Transverse colon (tissue), 4 donors: Measurements from ENCODE around the gene KYNU. TPM values are rescaled to one million over a fixed set of nuclear protein-coding genes. Genes with fewer than 3 reads are reported as not detected.

ENCODE experiments used
- DNase-seq: peaks from one replicate; pipeline ENCODE4 v3.0.0-alpha.2; 2019
- H3K27ac ChIP-seq, 4 donors: fragments of 200-600 bp; sonication (generic); 2 replicates each; pipeline ENCODE4 v1.5.1; 2016 to 2018; ENCODE audit warnings: inconsistent platforms in 4 of 4
- H3K27me3 ChIP-seq: fragments of 200-600 bp; sonication (generic); 2 replicates; pipeline ENCODE4 v1.5.1; 2017; ENCODE audit warnings: inconsistent platforms
- H3K36me3 ChIP-seq, 4 donors: fragments of 200-600 bp; sonication (generic); 2 replicates each; pipeline ENCODE4 v1.5.1; 2017 to 2019; ENCODE audit warnings: inconsistent platforms in 4 of 4
- H3K4me1 ChIP-seq, 4 donors: fragments of 200-600 bp; sonication (generic); 2 replicates each; pipeline ENCODE4 v1.5.1; 2017 to 2020; ENCODE audit warnings: inconsistent platforms in 4 of 4
- H3K4me3 ChIP-seq, 4 donors: fragments of 200-600 bp; sonication (generic); 1 replicate in 1 of 4; 2 replicates in 3 of 4; pipeline versions ENCODE4 v1.5.1 to v1.6.1; 2017 to 2019; ENCODE audit warnings: inconsistent platforms in 4 of 4
- H3K9me3 ChIP-seq, 2 donors: fragments of 200-600 bp; sonication (generic); 2 replicates each; pipeline ENCODE4 v1.5.1; 2017 to 2019; ENCODE audit warnings: inconsistent platforms in 2 of 2
- CTCF ChIP-seq, 5 experiments: fragments of 200-600 bp in 3 of 5; fragments of 450-650 bp in 2 of 5; sonication (generic) in 3 of 5; IDR thresholded peaks; 1 replicate in 2 of 5; 2 replicates in 3 of 5; pipeline ENCODE4 v1.5.1; 2016 to 2017; ENCODE audit warnings: antibody characterized with exemption in 5 of 5, inconsistent platforms in 3 of 5, mild to moderate bottlenecking in 2 of 5, moderate library complexity in 1 of 5
- EP300 ChIP-seq: sonication (generic); formaldehyde crosslinking; IDR thresholded peaks from one replicate; pipeline ENCODE4 v1.6.1; 2017; ENCODE audit warnings: antibody characterized with exemption, low read depth
- POLR2A ChIP-seq: fragments of 450-650 bp; IDR thresholded peaks from one replicate; pipeline ENCODE4 v1.6.1; 2016; ENCODE audit warnings: antibody characterized with exemption, mild to moderate bottlenecking, moderate library complexity
- POLR2AphosphoS5 ChIP-seq, 3 donors: sonication (generic); formaldehyde crosslinking; IDR thresholded peaks; one replicate each; pipeline ENCODE4 v1.6.1; 2016; ENCODE audit warnings: antibody characterized with exemption in 3 of 3
- WGBS, 2 donors: methylation state at CpG; one replicate each; pipeline ENCODE4 v1.1.5; 2018; ENCODE audit warnings: low coverage in 1 of 2; 5-methylcytosine and 5-hydroxymethylcytosine counted together
- in situ Hi-C, 4 donors: fragments of 200-750 bp; cut with MboI; loops; one replicate each; pipeline versions ENCODE4 v1.15.0 to v1.15.1; 2017; ENCODE audit warnings: low sequenced_read_pairs in 3 of 4, low pct_ligation_motif_present in 1 of 4, low pct_unique_long_range_greater_than_20kb in 1 of 4
- intact Hi-C: fragments of 100-400 bp; cut with DNase I; formaldehyde crosslinking; loops from one replicate; pipeline ENCODE4 v1.15.1; 2023; ENCODE audit warnings: low total_unique reads
- total RNA-seq, 4 donors: library from RNA; depleted of rRNA; stranded (reverse); fragments of >200 nt; gene quantifications; one replicate each; pipeline ENCODE4 v1.1.0, GENCODE V29; 2016

KYNU gene
- total RNA-seq, 4 donors from 2014 or later: 1.2 to 4.6 TPM; not detected in 2

- no peak overlapping the region for H3K27ac ChIP-seq
- H3K4me1 ChIP-seq: peaks cover 0 to 3% (median 0%) of the 10 kb centered on the region in 4 donors
- H3K4me3 ChIP-seq: no peak overlapping the region
- DNase-seq: no peak
- H3K27me3 ChIP-seq: peaks cover 5% of the 10 kb centered on the region
- in situ Hi-C loops: no loop called here
- intact Hi-C loops: no loop called here
- WGBS, 2 donors: 52 to 61% methylated on average over 6 to 28 of the region's 28 CpGs
- TF ChIP-seq EP300: no peak
- TF ChIP-seq POLR2AphosphoS5 (IDR thresholded peaks at IDR 0.05): no peak
- no peak for TF ChIP-seq POLR2A
- TF ChIP-seq CTCF (IDR thresholded peaks at IDR 0.05): no peak
- no peaks in the 10 kb centered on the region for H3K36me3 ChIP-seq
- no peaks in the 10 kb centered on the region for H3K9me3 ChIP-seq
Measured at GRCh38 chr2:143026411-143027054, 149.1 kb downstream of the KYNU start.

DNA sequence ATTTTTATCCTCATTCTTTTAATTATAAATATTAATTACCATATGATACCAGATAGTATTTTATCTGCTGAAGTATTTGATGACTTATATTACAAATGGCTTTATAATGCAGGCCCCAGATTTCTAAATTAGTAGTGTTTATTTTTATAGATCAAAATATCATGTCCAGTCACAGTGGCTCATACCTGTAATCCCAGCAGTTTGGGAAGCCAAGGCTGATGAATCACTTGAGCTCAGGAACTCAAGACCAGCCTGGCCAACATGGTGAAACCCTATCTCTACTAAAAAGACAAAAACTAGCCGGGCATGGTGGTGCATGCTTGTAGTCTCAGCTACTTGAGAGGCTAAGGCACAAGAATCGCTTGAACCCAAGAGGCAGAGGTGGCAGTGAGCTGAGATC is 151.7 kb downstream of the KYNU start:
- Histone ChIP-seq H3K27me3 (peaks cover 5% of the 10 kb centered on the region), H3K4me3 (no peak overlapping the region), H3K9me3 (no peaks in the 10 kb centered on the region), H3K36me3 (no peaks in the 10 kb centered on the region), H3K27ac (no peak overlapping the region), H3K4me1 (peaks cover 0 to 3% (median 0%) of the 10 kb centered on the region in 4 donors)
- 93% methylated on average over 2 of the region's 2 CpGs for WGBS, 2 donors
- intact Hi-C loops (no loop called here), in situ Hi-C loops (no loop called here)
- no peak for TF ChIP-seq EP300
- TF ChIP-seq POLR2A: no peak
- no peak for TF ChIP-seq POLR2AphosphoS5 (IDR thresholded peaks at IDR 0.05)
- no peak for TF ChIP-seq CTCF (IDR thresholded peaks at IDR 0.05)
- DNase-seq: no peak

- 73 to 77% methylated on average over 2 of the region's 2 CpGs for WGBS, 2 donors
- H3K36me3 ChIP-seq: no peaks in the 10 kb centered on the region
- intact Hi-C loops: no loop called here
- in situ Hi-C loops: no loop called here
- peaks cover 0 to 6% (median 0%) of the 10 kb centered on the region in 4 donors for H3K4me1 ChIP-seq
- H3K4me3 ChIP-seq: no peak overlapping the region
- DNase-seq: no peak
- TF ChIP-seq EP300 (no peak), POLR2A (no peak), CTCF (IDR thresholded peaks at IDR 0.05) (no peak)
- H3K27me3 ChIP-seq: peaks cover 5% of the 10 kb centered on the region
- no peak overlapping the region for H3K27ac ChIP-seq
- H3K9me3 ChIP-seq: no peaks in the 10 kb centered on the region
Measured at GRCh38 chr2:143030127-143030526, 152.7 kb downstream of the KYNU start.

- H3K36me3 ChIP-seq: no peaks in the 10 kb centered on the region
- intact Hi-C loops (no loop called here), in situ Hi-C loops (no loop called here)
- H3K27me3 ChIP-seq: no peaks in the 10 kb centered on the region
- no peak overlapping the region for H3K27ac ChIP-seq
- DNase-seq: peak; percentile 56
- TF ChIP-seq EP300 (no peak), CTCF (IDR thresholded peaks at IDR 0.05) (peak; percentile 88 to 97 (median 92))
- WGBS, 2 donors: 28 to 34% methylated on average over 4 to 5 of the region's 5 CpGs
- no peaks in the 10 kb centered on the region for H3K9me3 ChIP-seq
- peaks cover 0 to 3% (median 0%) of the 10 kb centered on the region in 4 donors for H3K4me1 ChIP-seq
- no peak overlapping the region for H3K4me3 ChIP-seq
Measured at GRCh38 chr2:143034292-143035074, 157.0 kb downstream of the KYNU start.
